ENCODE measurements around the gene KCNA10.

DNA sequence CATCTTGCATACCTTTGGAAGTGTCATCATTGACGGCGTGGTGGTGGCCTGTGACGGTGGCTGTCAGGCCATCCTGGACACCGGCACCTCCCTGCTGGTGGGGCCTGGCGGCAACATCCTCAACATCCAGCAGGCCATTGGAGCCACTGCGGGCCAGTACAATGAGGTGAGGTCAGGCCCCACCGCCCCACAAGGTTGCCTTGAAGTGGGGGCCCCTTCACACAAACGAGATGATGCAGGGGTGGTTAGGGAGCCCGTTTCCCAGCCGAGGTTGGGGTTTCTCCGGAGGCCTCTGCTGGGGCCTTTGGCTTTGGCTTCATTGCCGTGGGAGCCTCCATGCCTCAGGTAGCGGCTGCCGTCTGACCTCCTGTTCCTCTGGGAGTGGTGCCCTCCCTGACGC is 29.6 kb downstream of the KCNA10 start:
- TF ChIP-seq POLR2A (IDR thresholded peaks at IDR 0.05; ENCODE audit: low read depth, low read length) = no peak
- TF ChIP-seq POLR2AphosphoS5 (IDR thresholded peaks at IDR 0.05; ENCODE audit: low read depth, low read length) = no peak

All from GM12892 (cell line).